OCI-LY1 (cell line): ENCODE results near the gene C12orf76.

Source experiments
- H2AFZ ChIP-seq: fragments of 200-600 bp; sonication (generic), shearing (Covaris generic); 2 replicates; pipeline ENCODE4 v1.6.0; 2014; ENCODE audit warnings: antibody characterized with exemption, mild to moderate bottlenecking, low read length
- H3F3A ChIP-seq: fragments of 200-600 bp; sonication (generic), shearing (Covaris generic); 2 replicates; pipeline ENCODE4 v1.6.0; 2014; ENCODE audit warnings: mild to moderate bottlenecking, antibody characterized with exemption, low read length, moderate library complexity; ENCODE audit not compliant: insufficient read depth
- H3K27ac ChIP-seq: fragments of 200-600 bp; sonication (generic); 2 replicates; pipeline ENCODE4 v1.5.1; 2014; ENCODE audit warnings: low read length, mixed run types, mild to moderate bottlenecking, low read depth; ENCODE audit not compliant: poor library complexity, severe bottlenecking
- H3K27me3 ChIP-seq: fragments of 200-600 bp; sonication (generic); 2 replicates; pipeline ENCODE4 v1.6.0; 2014; ENCODE audit warnings: antibody characterized with exemption, mild to moderate bottlenecking, low read length, moderate library complexity; ENCODE audit not compliant: insufficient read depth
- H3K36me3 ChIP-seq: fragments of 200-600 bp; sonication (generic); 2 replicates; pipeline ENCODE4 v1.6.1; 2014; ENCODE audit warnings: mild to moderate bottlenecking, antibody characterized with exemption, low read length, moderate library complexity, mixed read lengths; ENCODE audit not compliant: insufficient read depth
- H3K4me1 ChIP-seq: fragments of 200-600 bp; sonication (generic); 2 replicates; pipeline ENCODE4 v1.5.1; 2014; ENCODE audit warnings: mild to moderate bottlenecking, low read length, moderate library complexity; ENCODE audit not compliant: insufficient read depth, severe bottlenecking
- H3K4me2 ChIP-seq: fragments of 200-600 bp; sonication (generic), shearing (Covaris generic); 2 replicates; pipeline ENCODE4 v1.6.1; 2014; ENCODE audit warnings: low read length
- H3K4me3 ChIP-seq: fragments of 200-600 bp; sonication (generic); 2 replicates; pipeline ENCODE4 v1.5.1; 2014; ENCODE audit warnings: low read length, low read depth, mild to moderate bottlenecking, mixed read lengths; ENCODE audit not compliant: poor library complexity, severe bottlenecking
- H3K79me2 ChIP-seq: fragments of 200-600 bp; shearing (Covaris generic); 2 replicates; pipeline ENCODE4 v1.6.1; 2016; ENCODE audit warnings: mixed run types, low read length, mixed read lengths; ENCODE audit not compliant: insufficient read depth
- H3K9ac ChIP-seq: fragments of 200-600 bp; sonication (generic), shearing (Covaris generic); 2 replicates; pipeline ENCODE4 v1.6.1; 2014; ENCODE audit warnings: mild to moderate bottlenecking, low read length, mixed read lengths
- H3K9me2 ChIP-seq: fragments of 200-600 bp; sonication (generic), shearing (Covaris generic); 2 replicates; pipeline ENCODE4 v1.6.1; 2014; ENCODE audit warnings: low read depth, mild to moderate bottlenecking, low read length, mixed read lengths
- H3K9me3 ChIP-seq: fragments of 200-600 bp; shearing (Covaris generic); 2 replicates; pipeline ENCODE4 v1.6.1; 2014; ENCODE audit warnings: low read length, mixed read lengths
- H4K20me1 ChIP-seq: fragments of 200-600 bp; sonication (generic), shearing (Covaris generic); 2 replicates; pipeline ENCODE4 v1.6.0; 2016; ENCODE audit warnings: mild to moderate bottlenecking, low read length; ENCODE audit not compliant: insufficient read depth
- EZH2 ChIP-seq: fragments of 200-600 bp; sonication (generic), shearing (Covaris generic); IDR thresholded peaks from 2 replicates; pipeline ENCODE4 v1.8.0; 2017; ENCODE audit warnings: borderline replicate concordance, mixed run types, mild to moderate bottlenecking, antibody characterized with exemption, low read length, moderate library complexity, mixed read lengths
- TF ChIP-seq, protein P1 (sequence below): fragments of 200-600 bp; sonication (generic), shearing (Covaris generic); IDR thresholded peaks from 2 replicates; pipeline ENCODE4 v1.5.1; 2017; ENCODE audit warnings: mild to moderate bottlenecking, antibody characterized with exemption, low read length, moderate library complexity, mixed read lengths

C12orf76 gene

DNA sequence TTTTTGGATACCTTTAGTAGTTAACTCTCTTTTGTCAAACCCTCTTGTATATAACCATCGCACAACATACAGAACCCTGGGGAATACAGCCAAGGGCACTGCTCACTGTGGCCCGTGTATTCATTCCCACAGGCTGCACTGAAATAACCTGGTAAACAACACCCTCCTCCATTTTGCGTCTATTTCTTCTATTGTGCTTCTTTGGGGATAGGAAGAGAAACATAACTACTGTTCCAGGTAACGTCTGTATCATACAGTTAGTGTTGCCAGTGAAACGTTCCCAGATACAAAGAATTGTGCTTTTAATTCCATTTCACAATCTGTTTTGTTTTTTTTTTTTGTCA lies 9.6 kb downstream of the C12orf76 start:
- TF ChIP-seq EZH2: no peak
- TF ChIP-seq, protein P1, sequence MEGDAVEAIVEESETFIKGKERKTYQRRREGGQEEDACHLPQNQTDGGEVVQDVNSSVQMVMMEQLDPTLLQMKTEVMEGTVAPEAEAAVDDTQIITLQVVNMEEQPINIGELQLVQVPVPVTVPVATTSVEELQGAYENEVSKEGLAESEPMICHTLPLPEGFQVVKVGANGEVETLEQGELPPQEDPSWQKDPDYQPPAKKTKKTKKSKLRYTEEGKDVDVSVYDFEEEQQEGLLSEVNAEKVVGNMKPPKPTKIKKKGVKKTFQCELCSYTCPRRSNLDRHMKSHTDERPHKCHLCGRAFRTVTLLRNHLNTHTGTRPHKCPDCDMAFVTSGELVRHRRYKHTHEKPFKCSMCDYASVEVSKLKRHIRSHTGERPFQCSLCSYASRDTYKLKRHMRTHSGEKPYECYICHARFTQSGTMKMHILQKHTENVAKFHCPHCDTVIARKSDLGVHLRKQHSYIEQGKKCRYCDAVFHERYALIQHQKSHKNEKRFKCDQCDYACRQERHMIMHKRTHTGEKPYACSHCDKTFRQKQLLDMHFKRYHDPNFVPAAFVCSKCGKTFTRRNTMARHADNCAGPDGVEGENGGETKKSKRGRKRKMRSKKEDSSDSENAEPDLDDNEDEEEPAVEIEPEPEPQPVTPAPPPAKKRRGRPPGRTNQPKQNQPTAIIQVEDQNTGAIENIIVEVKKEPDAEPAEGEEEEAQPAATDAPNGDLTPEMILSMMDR: no peak
- Histone ChIP-seq H3K36me3 (peaks cover 50% of the 10 kb centered on the region), H3K4me3 (no peak overlapping the region), H3F3A (no peaks in the 10 kb centered on the region), H4K20me1 (no peaks in the 10 kb centered on the region), H3K4me2 (no peak overlapping the region), H3K9me3 (no peaks in the 10 kb centered on the region), H3K4me1 (no peaks in the 10 kb centered on the region), H3K79me2 (no peaks in the 10 kb centered on the region), H3K27ac (no peak overlapping the region), H3K9ac (no peak overlapping the region), H2AFZ (no peak overlapping the region), H3K9me2 (no peaks in the 10 kb centered on the region), H3K27me3 (no peaks in the 10 kb centered on the region)

DNA sequence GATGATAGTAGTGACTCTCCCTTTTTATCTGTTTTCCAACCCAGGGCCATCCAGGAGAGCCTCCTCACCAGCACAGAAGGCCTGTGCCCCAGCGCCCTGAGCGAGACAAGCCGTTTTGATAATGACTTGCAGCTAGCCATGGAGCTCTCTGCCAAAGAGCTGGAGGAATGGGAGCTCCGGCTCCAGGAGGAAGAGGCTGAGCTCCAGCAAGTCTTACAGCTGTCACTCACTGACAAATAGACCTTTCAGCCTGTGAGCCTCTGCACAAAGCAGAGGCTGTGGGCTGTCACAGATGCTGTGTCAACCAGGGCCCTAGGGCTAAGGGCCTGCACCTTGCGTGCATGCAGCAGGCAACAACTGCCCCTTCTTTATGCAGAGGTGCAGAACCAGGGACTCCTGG lies 11.0 kb downstream of the C12orf76 start:
- Histone ChIP-seq H3K9me2 (no peaks in the 10 kb centered on the region), H3K9ac (no peak overlapping the region), H3K9me3 (no peaks in the 10 kb centered on the region), H3K36me3 (peaks cover 58% of the 10 kb centered on the region), H3K4me2 (no peak overlapping the region), H3K4me3 (no peak overlapping the region), H3F3A (no peaks in the 10 kb centered on the region), H3K4me1 (no peaks in the 10 kb centered on the region), H3K27ac (no peak overlapping the region), H4K20me1 (no peaks in the 10 kb centered on the region), H3K79me2 (no peaks in the 10 kb centered on the region), H3K27me3 (no peaks in the 10 kb centered on the region), H2AFZ (no peak overlapping the region)
- TF ChIP-seq, protein P1: no peak
- TF ChIP-seq EZH2: no peak

- Histone ChIP-seq H3K36me3 (peaks cover 64% of the 10 kb centered on the region), H3K27me3 (no peaks in the 10 kb centered on the region), H3K4me2 (no peak overlapping the region), H3K9ac (no peak overlapping the region), H3K79me2 (no peaks in the 10 kb centered on the region), H3K4me1 (no peaks in the 10 kb centered on the region), H3F3A (no peaks in the 10 kb centered on the region), H4K20me1 (no peaks in the 10 kb centered on the region), H3K9me2 (no peaks in the 10 kb centered on the region), H3K27ac (no peak overlapping the region), H3K9me3 (no peaks in the 10 kb centered on the region), H3K4me3 (no peak overlapping the region), H2AFZ (no peak overlapping the region)
- no peak for TF ChIP-seq EZH2
- TF ChIP-seq, protein P1: no peak
Observed at GRCh38 chr12:110035534-110036104, 12.7 kb downstream of the C12orf76 start.
